Activated CD4-positive, alpha-beta T cell treated with anti-CD3 and anti-CD28 coated beads, Interleukin-2, amount 10 ng/mL, durations not matched to agents 24 days and 14 days (primary cell): ENCODE data around the gene GRIK2. TPM values are rescaled to one million over a fixed set of nuclear protein-coding genes. Genes with fewer than 3 reads are reported as not detected.
"Not testable (repeated sequence)": the region's sequence is repeated elsewhere in the genome, so short reads cannot be mapped to it uniquely, and the experiment has no call there.

Source experiments
- DNase-seq: peaks from one replicate; pipeline ENCODE4 v3.0.0; 2022
- H3K27ac Mint-ChIP-seq: one replicate; pipeline ENCODE4 v1.8.0; 2022; ENCODE audit warnings: mild to moderate bottlenecking, mixed read lengths
- H3K27me3 Mint-ChIP-seq: one replicate; pipeline ENCODE4 v1.8.0; 2022; ENCODE audit warnings: mixed read lengths
- H3K36me3 Mint-ChIP-seq: one replicate; pipeline ENCODE4 v1.8.0; 2022; ENCODE audit warnings: low read depth, mild to moderate bottlenecking, mixed read lengths
- H3K4me1 Mint-ChIP-seq: one replicate; pipeline ENCODE4 v1.8.0; 2021; ENCODE audit warnings: mixed read lengths
- H3K4me3 Mint-ChIP-seq: one replicate; pipeline ENCODE4 v1.8.0; 2022; ENCODE audit warnings: mild to moderate bottlenecking, moderate library complexity, mixed read lengths
- H3K9me3 Mint-ChIP-seq: one replicate; pipeline ENCODE4 v1.8.0; 2021; ENCODE audit warnings: mixed read lengths
- intact Hi-C: fragments of 100-400 bp; cut with micrococcal nuclease; formaldehyde crosslinking; loops from one replicate; pipeline ENCODE4 v1.15.1; 2023
- total RNA-seq: library from RNA; stranded (reverse); gene quantifications from 2 replicates; pipeline ENCODE4 v1.2.3, GENCODE V29; 2022

Gene GRIK2
- total RNA-seq, result not detected in 2 replicates

- no peaks in the 10 kb centered on the region for H3K36me3 Mint-ChIP-seq
- H3K27ac Mint-ChIP-seq, result no peak within 1 kb of the TSS
- no peak within 1 kb of the TSS for H3K4me3 Mint-ChIP-seq
- no peaks in the 10 kb centered on the region for H3K4me1 Mint-ChIP-seq
- no peaks in the 10 kb centered on the region for H3K9me3 Mint-ChIP-seq
- peaks cover 35% of the 10 kb centered on the region for H3K27me3 Mint-ChIP-seq
- intact Hi-C loops, result no loop called here
- peak; percentile 64 for DNase-seq
Measured at GRCh38 chr6:101393251-101393828, at the start of gene GRIK2. Gene GRIK2, plus strand, starts transcription at chr6:101393708.

DNA sequence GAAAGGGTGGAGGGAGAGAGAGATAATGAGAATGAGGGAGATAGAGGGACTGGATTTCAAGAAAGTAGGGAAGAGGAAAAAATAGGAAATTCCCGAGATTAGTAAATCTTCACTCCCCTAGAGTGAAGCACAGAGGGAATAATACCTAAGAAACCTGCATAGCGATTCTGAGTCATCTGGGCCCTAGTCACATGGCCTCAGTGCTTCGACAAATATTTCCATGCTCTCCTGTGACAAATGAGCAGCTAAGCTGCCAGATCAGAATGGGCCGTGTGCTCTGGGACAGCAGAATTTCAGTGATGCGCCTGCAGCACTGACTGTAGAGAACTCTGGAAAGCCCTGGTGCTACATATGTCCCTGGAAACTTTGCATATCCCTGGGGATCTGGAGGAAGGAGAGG lies 48.6 kb upstream of the GRIK2 start:
- intact Hi-C loops, result no loop called here

DNA sequence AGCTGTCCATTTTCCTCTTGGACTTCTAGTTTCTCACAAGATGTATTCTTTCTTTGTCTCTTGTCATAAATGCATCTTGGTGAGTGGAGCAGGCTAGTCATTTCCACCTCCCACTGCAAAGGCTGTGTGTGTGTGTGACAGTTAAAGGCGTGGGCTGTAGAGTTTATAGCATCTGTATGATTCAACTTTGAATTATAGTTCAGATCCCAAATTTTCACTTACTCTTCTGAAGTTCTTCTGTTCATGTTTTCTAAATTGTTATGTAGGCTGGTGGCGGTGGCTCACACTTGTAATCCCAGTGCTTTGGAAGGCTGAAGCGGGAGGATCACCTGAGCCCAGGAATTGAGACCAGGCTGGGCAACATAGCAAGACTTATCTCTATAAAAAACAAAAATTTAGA lies 44.7 kb upstream of the GRIK2 start:
- Mint-ChIP-seq H3K27ac (no peak overlapping the region), H3K9me3 (no peaks in the 10 kb centered on the region), H3K4me3 (no peak overlapping the region), H3K4me1 (no peaks in the 10 kb centered on the region), H3K36me3 (no peaks in the 10 kb centered on the region), H3K27me3 (no peaks in the 10 kb centered on the region)
- intact Hi-C loops, result no loop called here
- no peak for DNase-seq

More for the DNA sequence above, 48.6 kb upstream of the GRIK2 start:
- Mint-ChIP-seq H3K27ac (no peak overlapping the region), H3K4me1 (no peaks in the 10 kb centered on the region), H3K4me3 (no peak overlapping the region), H3K36me3 (no peaks in the 10 kb centered on the region), H3K9me3 (no peaks in the 10 kb centered on the region), H3K27me3 (no peaks in the 10 kb centered on the region)
- DNase-seq, result no peak

GRCh38 chr6:101350631-101351030 lies 42.9 kb upstream of the GRIK2 start:
- H3K36me3 Mint-ChIP-seq, H3K27ac Mint-ChIP-seq, DNase-seq, H3K27me3 Mint-ChIP-seq, H3K4me1 Mint-ChIP-seq, H3K4me3 Mint-ChIP-seq, H3K9me3 Mint-ChIP-seq, intact Hi-C loops: not testable (repeated sequence)

DNA sequence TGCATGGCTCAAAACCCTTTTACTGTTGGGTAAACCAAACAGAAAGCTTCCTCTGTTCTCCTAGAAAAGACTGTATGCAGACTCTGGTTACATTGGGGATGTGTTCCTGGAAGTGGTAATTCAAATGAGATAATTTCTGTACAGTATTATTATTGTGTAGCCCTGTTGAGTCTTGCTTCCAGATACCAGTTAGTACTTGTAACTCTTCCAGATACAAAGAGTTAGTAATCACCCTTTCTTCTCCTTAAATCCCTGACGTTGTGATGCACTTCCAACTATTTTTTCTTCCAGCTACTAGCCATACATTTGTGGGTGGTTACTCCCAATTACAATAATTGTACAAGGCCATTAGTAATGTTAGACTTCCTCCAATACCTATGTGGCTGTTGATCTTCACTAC lies 42.3 kb upstream of the GRIK2 start:
- Mint-ChIP-seq H3K4me1 (no peaks in the 10 kb centered on the region), H3K4me3 (no peak overlapping the region), H3K36me3 (no peaks in the 10 kb centered on the region), H3K27me3 (no peaks in the 10 kb centered on the region), H3K9me3 (no peaks in the 10 kb centered on the region), H3K27ac (no peak overlapping the region)
- no peak for DNase-seq
- intact Hi-C loops, result no loop called here

GRCh38 chr6:101352316-101352715 lies 41.2 kb upstream of the GRIK2 start:
- no peak overlapping the region for H3K4me3 Mint-ChIP-seq
- H3K9me3 Mint-ChIP-seq, result no peaks in the 10 kb centered on the region
- intact Hi-C loops, result no loop called here
- no peak overlapping the region for H3K27ac Mint-ChIP-seq
- no peaks in the 10 kb centered on the region for H3K36me3 Mint-ChIP-seq
- no peaks in the 10 kb centered on the region for H3K4me1 Mint-ChIP-seq
- DNase-seq, result no peak
- H3K27me3 Mint-ChIP-seq, result no peaks in the 10 kb centered on the region

GRCh38 chr6:101365181-101365580 lies 28.3 kb upstream of the GRIK2 start:
- Mint-ChIP-seq H3K4me1 (no peaks in the 10 kb centered on the region), H3K36me3 (no peaks in the 10 kb centered on the region)

GRCh38 chr6:101379926-101380325 lies 13.6 kb upstream of the GRIK2 start:
- H3K4me1 Mint-ChIP-seq, result no peaks in the 10 kb centered on the region
- intact Hi-C loops, result no loop called here
- no peak overlapping the region for H3K4me3 Mint-ChIP-seq
- DNase-seq, result no peak
- no peaks in the 10 kb centered on the region for H3K27me3 Mint-ChIP-seq
- no peaks in the 10 kb centered on the region for H3K36me3 Mint-ChIP-seq
- H3K27ac Mint-ChIP-seq, result no peak overlapping the region
- H3K9me3 Mint-ChIP-seq, result no peaks in the 10 kb centered on the region

More at GRCh38 chr6:101365181-101365580, 28.3 kb upstream of the GRIK2 start:
- H3K27me3 Mint-ChIP-seq, result no peaks in the 10 kb centered on the region
- no peaks in the 10 kb centered on the region for H3K9me3 Mint-ChIP-seq
- no peak overlapping the region for H3K4me3 Mint-ChIP-seq
- intact Hi-C loops, result no loop called here
- H3K27ac Mint-ChIP-seq, result no peak overlapping the region
- DNase-seq, result no peak

DNA sequence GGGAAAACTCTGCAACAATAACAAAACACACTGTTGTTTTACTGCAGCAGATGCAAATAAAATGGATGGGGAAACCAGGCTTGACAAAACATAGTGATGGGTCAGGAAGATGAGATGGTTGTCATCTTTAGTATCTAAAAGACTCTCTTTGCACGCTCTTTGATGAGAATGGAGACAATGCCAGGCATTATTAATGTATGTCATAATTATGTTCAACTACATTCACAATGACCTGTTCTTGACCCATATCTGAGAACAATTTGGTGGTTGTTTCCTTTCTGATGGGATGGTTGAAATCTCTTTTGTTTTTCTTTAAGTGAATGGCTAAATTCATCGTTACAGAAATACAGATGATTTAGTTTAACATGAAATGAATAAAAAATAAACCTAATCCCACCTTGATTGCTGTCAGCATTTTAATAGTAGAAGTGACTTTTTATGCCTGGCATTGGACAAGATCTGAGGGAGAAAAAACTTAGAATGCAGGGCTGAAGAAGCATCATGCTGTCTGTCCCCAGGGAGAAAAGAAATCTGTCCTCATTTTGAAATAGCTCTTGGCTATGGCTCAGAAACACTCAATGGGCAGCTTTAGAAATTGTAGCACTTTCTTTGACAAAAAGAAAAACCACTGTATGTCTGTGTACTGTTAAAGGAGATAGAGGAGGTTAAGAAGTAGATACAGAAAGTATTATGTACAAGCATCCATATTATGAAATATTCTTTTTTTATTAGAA lies 12.4 kb upstream of the GRIK2 start:
- Mint-ChIP-seq H3K27me3 (no peaks in the 10 kb centered on the region), H3K4me1 (no peaks in the 10 kb centered on the region), H3K9me3 (no peaks in the 10 kb centered on the region), H3K36me3 (no peaks in the 10 kb centered on the region), H3K4me3 (no peak overlapping the region), H3K27ac (no peak overlapping the region)
- intact Hi-C loops, result no loop called here
- no peak for DNase-seq

- H3K4me3 Mint-ChIP-seq, intact Hi-C loops, H3K27me3 Mint-ChIP-seq, H3K9me3 Mint-ChIP-seq, H3K27ac Mint-ChIP-seq, H3K4me1 Mint-ChIP-seq, DNase-seq, H3K36me3 Mint-ChIP-seq: not testable (repeated sequence)
Measured at GRCh38 chr6:101383747-101384146, 9.8 kb upstream of the GRIK2 start.

DNA sequence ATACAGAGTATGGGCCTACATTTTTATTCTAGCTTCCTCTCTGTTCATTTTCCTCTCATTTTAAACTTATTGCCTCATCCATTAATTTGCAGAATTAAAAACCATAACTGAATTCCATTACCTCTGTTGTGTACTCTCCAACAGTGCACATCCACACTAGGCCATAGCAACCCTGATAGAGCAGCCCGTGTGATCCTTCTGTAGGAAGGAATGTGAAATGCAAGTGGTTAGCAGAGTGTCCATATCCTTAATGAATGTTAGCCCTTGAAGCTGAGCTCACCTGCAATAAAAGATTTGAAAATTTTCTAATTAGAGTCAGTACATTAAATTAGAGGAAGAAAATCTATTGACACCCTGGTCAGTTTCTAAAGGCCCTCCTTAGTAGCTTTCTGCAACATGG lies 6.5 kb upstream of the GRIK2 start:
- H3K36me3 Mint-ChIP-seq, result no peaks in the 10 kb centered on the region
- H3K27ac Mint-ChIP-seq, result no peak overlapping the region
- H3K4me3 Mint-ChIP-seq, result no peak overlapping the region
- no peaks in the 10 kb centered on the region for H3K9me3 Mint-ChIP-seq
- no peak for DNase-seq
- H3K4me1 Mint-ChIP-seq, result no peaks in the 10 kb centered on the region
- peaks cover 11% of the 10 kb centered on the region for H3K27me3 Mint-ChIP-seq
- intact Hi-C loops, result no loop called here

DNA sequence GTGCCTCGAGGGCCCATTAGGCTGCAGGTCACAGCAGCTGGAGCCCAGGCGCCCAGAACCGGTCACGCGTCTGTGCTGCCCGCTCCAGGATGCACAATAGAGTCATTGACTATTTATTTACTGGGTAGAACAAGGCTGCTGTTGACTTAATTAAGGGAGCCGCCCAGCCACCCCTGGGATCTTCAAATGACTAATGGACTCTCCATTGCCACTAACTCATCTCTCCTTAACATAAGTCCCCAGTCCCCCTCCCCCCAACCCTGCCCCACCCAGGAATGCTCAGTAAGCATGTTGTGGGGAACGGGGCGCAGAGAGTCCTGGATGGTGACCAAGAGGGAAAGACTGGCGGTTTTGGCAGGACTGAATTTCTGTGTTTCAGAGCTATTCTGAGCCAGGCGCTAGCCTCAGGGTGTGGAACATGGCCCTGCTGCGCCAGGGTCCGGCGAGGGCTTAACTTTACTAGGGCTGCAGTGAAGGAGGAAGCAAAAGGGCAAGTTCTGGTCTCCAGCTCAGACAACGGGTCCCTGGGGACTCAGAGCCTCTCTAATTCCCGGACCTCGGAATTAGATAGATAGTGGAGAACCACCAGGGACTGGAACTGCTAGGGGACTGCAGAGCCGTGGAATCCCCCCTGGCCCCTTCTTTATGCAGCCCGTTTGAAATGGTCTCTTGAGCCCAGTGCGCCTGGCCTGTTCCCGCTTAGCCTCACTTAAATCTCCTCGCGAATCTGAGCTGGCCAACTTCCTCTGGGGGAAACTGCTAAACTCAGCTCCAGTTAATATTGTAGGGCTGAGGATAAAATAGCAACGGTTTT lies 1.5 kb upstream of the GRIK2 start:
- no peaks in the 10 kb centered on the region for H3K36me3 Mint-ChIP-seq
- peaks cover 32% of the 10 kb centered on the region for H3K27me3 Mint-ChIP-seq
- H3K27ac Mint-ChIP-seq, result no peak overlapping the region
- intact Hi-C loops, result no loop called here
- DNase-seq, result no peak
- H3K9me3 Mint-ChIP-seq, result no peaks in the 10 kb centered on the region
- H3K4me1 Mint-ChIP-seq, result no peaks in the 10 kb centered on the region
- H3K4me3 Mint-ChIP-seq, result no peak overlapping the region

DNA sequence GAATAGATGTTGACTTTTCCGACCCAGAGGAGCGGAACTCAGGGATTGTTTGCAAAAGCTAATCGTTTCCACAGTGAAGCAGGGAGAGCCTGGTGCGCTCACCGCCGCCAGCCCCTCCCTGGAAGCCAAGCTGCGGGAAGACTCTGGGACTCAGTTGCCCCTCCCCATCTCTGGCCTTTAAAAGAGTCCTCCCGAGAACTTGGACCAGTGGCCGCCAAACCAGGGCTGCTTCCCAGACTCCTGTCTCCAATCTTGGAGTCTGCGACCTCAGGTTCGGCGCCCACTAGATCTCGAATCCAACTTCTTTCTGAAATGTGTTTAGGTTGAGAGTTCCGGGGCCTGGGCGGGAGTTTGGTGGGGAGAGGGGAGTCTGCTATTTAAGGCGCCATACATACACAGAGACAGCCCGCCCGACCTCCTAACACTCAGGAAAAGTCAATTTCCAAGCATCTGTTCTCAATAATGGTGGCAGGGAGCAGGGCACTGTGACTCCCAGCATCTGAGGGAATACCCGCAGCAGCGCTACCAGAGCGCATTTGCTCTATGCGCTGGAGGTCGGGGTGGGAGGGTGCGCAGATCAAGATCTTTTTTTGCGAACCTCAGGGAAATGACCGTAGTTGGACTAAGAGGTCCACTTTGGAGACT lies 800 bp upstream of the GRIK2 start:
- Mint-ChIP-seq H3K4me1 (no peaks in the 10 kb centered on the region), H3K4me3 (no peak overlapping the region), H3K27ac (no peak overlapping the region), H3K9me3 (no peaks in the 10 kb centered on the region), H3K27me3 (peaks cover 34% of the 10 kb centered on the region), H3K36me3 (no peaks in the 10 kb centered on the region)
- intact Hi-C loops, result no loop called here
- no peak for DNase-seq

GRCh38 chr6:101393829-101394251 lies 332 bp downstream of the GRIK2 start:
- H3K9me3 Mint-ChIP-seq, result peaks cover under 1% of the 10 kb centered on the region
- DNase-seq, result no peak
- intact Hi-C loops, result no loop called here
- H3K36me3 Mint-ChIP-seq, result no peaks in the 10 kb centered on the region
- H3K4me1 Mint-ChIP-seq, result no peaks in the 10 kb centered on the region
- H3K27me3 Mint-ChIP-seq, result peaks cover 39% of the 10 kb centered on the region
- no peak overlapping the region for H3K27ac Mint-ChIP-seq
- H3K4me3 Mint-ChIP-seq, result no peak overlapping the region
